B cell (primary cell): ENCODE results near the gene SPTBN1. TPM values are rescaled to one million over a fixed set of nuclear protein-coding genes. Genes with fewer than 3 reads are reported as not detected.

ENCODE experiments used
- ATAC-seq: fragments of 200-7000 bp; cut with Tn5 transposase; one replicate; pipeline ENCODE4 v1.10.0; 2021; ENCODE audit warnings: low read depth, mild to moderate bottlenecking, moderate number of reproducible peaks, moderate library complexity
- CTCF ChIA-PET: fragments of 350-600 bp; sonication (Branson Sonifier 250); formaldehyde crosslinking; loops from one replicate; lab custom pipeline; 2021; ENCODE audit warnings: antibody characterized with exemption, inconsistent platforms; lab: Charles Lee
- POLR2A ChIA-PET: fragments of 350-600 bp; sonication (Branson Sonifier 250); formaldehyde crosslinking; loops from one replicate; lab custom pipeline; 2021; ENCODE audit warnings: antibody characterized with exemption; lab: Charles Lee
- DNase-seq: peaks from one replicate; pipeline ENCODE4 v3.0.0; 2013
- H2AFZ ChIP-seq: 2 replicates; pipeline ENCODE4 v1.6.1; 2012; ENCODE audit warnings: mild to moderate bottlenecking, low read depth, low read length; ENCODE audit not compliant: insufficient read depth, poor library complexity, severe bottlenecking
- H3K27ac ChIP-seq, 2 donors: 1 replicate in 1 of 2; 2 replicates in 1 of 2; pipeline ENCODE4 v1.5.1; 2012 to 2013; ENCODE audit warnings: low read length in 2 of 2, mild to moderate bottlenecking in 2 of 2, moderate library complexity in 1 of 2
- H3K27me3 ChIP-seq, 4 experiments: fragments of 200-600 bp in 1 of 4; sonication (generic) in 1 of 4; replicated peaks in 1 of 4; 1 replicate in 2 of 4; 2 replicates in 2 of 4; pipeline versions ENCODE4 v1.6.1 to v1.7.0; 2013 to 2016; ENCODE audit warnings: low read length in 3 of 4, mild to moderate bottlenecking in 2 of 4, mixed read lengths in 1 of 4, moderate library complexity in 1 of 4; ENCODE audit not compliant: insufficient read depth in 4 of 4, control insufficient read depth in 3 of 4; ENCODE audit errors: control extremely low read depth in 1 of 4
- H3K36me3 ChIP-seq, 2 experiments: replicated peaks in 1 of 2; 1 replicate in 1 of 2; 2 replicates in 1 of 2; pipeline versions ENCODE4 v1.6.1 to v1.7.1; 2013; ENCODE audit warnings: low read length in 1 of 2; ENCODE audit not compliant: insufficient read depth in 2 of 2, control insufficient read depth in 1 of 2; ENCODE audit errors: control extremely low read depth in 1 of 2, extremely low read depth in 1 of 2
- H3K4me1 ChIP-seq, 2 donors: fragments of 200-600 bp in 1 of 2; sonication (generic) in 1 of 2; 1 replicate in 1 of 2; 2 replicates in 1 of 2; pipeline versions ENCODE4 v1.5.1 to v1.6.1; 2013 to 2017; ENCODE audit warnings: low read length in 2 of 2; ENCODE audit not compliant: control insufficient read depth in 2 of 2, insufficient read depth in 2 of 2
- H3K4me2 ChIP-seq: replicated peaks from 2 replicates; pipeline ENCODE3; 2012; ENCODE audit warnings: mild to moderate bottlenecking, low read depth, low read length; ENCODE audit not compliant: poor library complexity, severe bottlenecking
- H3K4me3 ChIP-seq, 5 experiments: fragments of 200-600 bp in 1 of 5; sonication (generic) in 1 of 5; 1 replicate in 3 of 5; 2 replicates in 2 of 5; pipeline versions ENCODE4 v1.5.1 to v1.7.0; 2011 to 2016; ENCODE audit warnings: low read length in 4 of 5, mild to moderate bottlenecking in 4 of 5, low read depth in 2 of 5, control low read depth in 1 of 5, moderate library complexity in 1 of 5; ENCODE audit not compliant: insufficient read depth in 1 of 5; ENCODE audit errors: control extremely low read depth in 1 of 5, extremely low read depth in 1 of 5
- H3K79me2 ChIP-seq: fragments of 200-600 bp; sonication (generic); one replicate; pipeline ENCODE4 v1.6.0; 2016; ENCODE audit warnings: low read length; ENCODE audit not compliant: control insufficient read depth, insufficient read depth
- H3K9ac ChIP-seq: fragments of 200-600 bp; sonication (generic); 2 replicates; pipeline ENCODE4 v1.6.1; 2017; ENCODE audit warnings: mild to moderate bottlenecking, low read length, moderate library complexity
- H3K9me3 ChIP-seq, 3 donors: one replicate each; pipeline versions ENCODE4 v1.6.1 to v1.7.1; 2013; ENCODE audit warnings: low read length in 2 of 3; ENCODE audit not compliant: control insufficient read depth in 2 of 3, insufficient read depth in 1 of 3; ENCODE audit errors: control extremely low read depth in 1 of 3
- H4K20me1 ChIP-seq: 2 replicates; pipeline ENCODE4 v1.6.0; 2012; ENCODE audit warnings: mild to moderate bottlenecking, low read length; ENCODE audit not compliant: insufficient read depth, control insufficient read depth, poor library complexity, severe bottlenecking
- H3K27ac Mint-ChIP-seq: one replicate; pipeline ENCODE4 v1.8.0; 2021; ENCODE audit warnings: mixed read lengths
- H3K27me3 Mint-ChIP-seq: one replicate; pipeline ENCODE4 v1.8.0; 2021; ENCODE audit warnings: mixed read lengths
- H3K4me1 Mint-ChIP-seq: one replicate; pipeline ENCODE4 v1.8.0; 2021; ENCODE audit warnings: mixed read lengths
- H3K4me3 Mint-ChIP-seq: one replicate; pipeline ENCODE4 v1.8.0; 2021; ENCODE audit warnings: mixed read lengths
- H3K9me3 Mint-ChIP-seq: one replicate; pipeline ENCODE4 v1.8.0; 2022; ENCODE audit warnings: mixed read lengths; ENCODE audit not compliant: insufficient read depth
- CTCF ChIP-seq: fragments of 200-600 bp; IDR thresholded peaks from one replicate; pipeline ENCODE4 v1.8.0; 2022; ENCODE audit warnings: antibody characterized with exemption, mild to moderate bottlenecking
- EZH2 ChIP-seq: IDR thresholded peaks from 2 replicates; pipeline ENCODE4 v1.6.1; 2012; ENCODE audit warnings: borderline replicate concordance, low read depth, mild to moderate bottlenecking, moderate library complexity, low read length; ENCODE audit not compliant: insufficient read depth, poor library complexity, severe bottlenecking
- WGBS: methylation state at CpG from one replicate; pipeline ENCODE4 v1.1.5; 2013; ENCODE audit warnings: missing lambda C conversion rate; ENCODE audit not compliant: insufficient coverage; 5-methylcytosine and 5-hydroxymethylcytosine counted together
- intact Hi-C: fragments of 100-400 bp; cut with micrococcal nuclease; formaldehyde crosslinking; loops from one replicate; pipeline ENCODE4 v1.10.0; 2022
- polyA plus RNA-seq: library from polyadenylated mRNA; depleted of rRNA; stranded (reverse); fragments of >200 nt; gene quantifications from 2 replicates; pipeline ENCODE4 v1.2.3, GENCODE V29; 2012
- total RNA-seq, 2 donors: library from RNA; stranded (reverse); fragments of 120-200 nt in 1 of 2; gene quantifications; 1 replicate in 1 of 2; 2 replicates in 1 of 2; pipeline versions ENCODE4 v1.2.3 to v1.2.4, GENCODE V29; 2013 to 2022

Gene SPTBN1
- total and polyA plus RNA-seq, 2 donors (not counting 1 experiment from before 2014, with no cell fraction given): 43.7 to 144 TPM

- no peak overlapping the region for H3K27ac Mint-ChIP-seq
- CTCF ChIA-PET: interaction anchor here (0.6 to 11.4 kb wide), 60 partner anchors 10 to 843 kb away, joined by 3 to 294 read pairs (median 4); partner anchors contain the start of genes ACYP2 and EML6
- Histone ChIP-seq H3K27me3 (peaks cover 0 to 16% (median 12%) of the 10 kb centered on the region in 4 experiments), H3K4me1 (peaks cover 14 to 15% of the 10 kb centered on the region in 2 donors), H2AFZ (no peak overlapping the region), H3K9me3 (peaks cover 0 to 8% (median 0%) of the 10 kb centered on the region in 3 donors), H3K27ac (no peak overlapping the region), H3K9ac (no peak overlapping the region), H4K20me1 (no peaks in the 10 kb centered on the region), H3K4me2 (no peak overlapping the region), H3K36me3 (no peaks in the 10 kb centered on the region), H3K4me3 (no peak overlapping the region), H3K79me2 (no peaks in the 10 kb centered on the region)
- POLR2A ChIA-PET: interaction anchor here (0.7 kb wide), 1 partner anchor 590 kb away, joined by 4 read pairs; no protein-coding TSS in a partner anchor
- intact Hi-C loops: loop anchor here (1.0 to 10.0 kb wide), 6 partner anchors 40 to 770 kb away; partner anchors contain the start of gene ACYP2
- DNase-seq (peak; percentile 74), ATAC-seq (peak; percentile 55)
- H3K27me3 Mint-ChIP-seq: peaks cover 11% of the 10 kb centered on the region
- no peaks in the 10 kb centered on the region for H3K9me3 Mint-ChIP-seq
- H3K4me1 Mint-ChIP-seq: peaks cover 11% of the 10 kb centered on the region
- no CpG with 5 or more reads among the region's 3 CpGs for WGBS
- no peak overlapping the region for H3K4me3 Mint-ChIP-seq
- TF ChIP-seq EZH2 (no peak), CTCF (peak; percentile 80)
Observed at GRCh38 chr2:54704688-54705605, 248.8 kb downstream of the SPTBN1 start.

GRCh38 chr2:54706622-54707021, 250.5 kb downstream of the SPTBN1 start:
- no peak for DNase-seq
- no peak overlapping the region for H3K9ac ChIP-seq
- H2AFZ ChIP-seq: no peak overlapping the region
- H3K4me3 ChIP-seq: no peak overlapping the region
- H3K27me3 Mint-ChIP-seq: peaks cover 12% of the 10 kb centered on the region
- CTCF ChIA-PET: interaction anchor here (0.6 to 11.4 kb wide), 13 partner anchors 9 to 598 kb away, joined by 3 to 294 read pairs (median 8); no protein-coding TSS in a partner anchor
- H3K27ac ChIP-seq: no peak overlapping the region
- H3K27me3 ChIP-seq: peaks cover 0 to 22% (median 12%) of the 10 kb centered on the region in 4 experiments
- peaks cover 13% of the 10 kb centered on the region for H3K4me1 Mint-ChIP-seq
- no peak for ATAC-seq
- H3K27ac Mint-ChIP-seq: no peak overlapping the region
- H3K36me3 ChIP-seq: no peaks in the 10 kb centered on the region
- intact Hi-C loops: loop anchor here (10.0 kb wide), 1 partner anchor 772 kb away; no protein-coding TSS in a partner anchor
- no peak for TF ChIP-seq CTCF
- no peak for TF ChIP-seq EZH2
- H3K79me2 ChIP-seq: no peaks in the 10 kb centered on the region
- no peak overlapping the region for H3K4me3 Mint-ChIP-seq
- WGBS: 100% methylated on average over 1 of the region's 1 CpG
- H4K20me1 ChIP-seq: no peaks in the 10 kb centered on the region
- POLR2A ChIA-PET: no interaction called here
- no peak overlapping the region for H3K4me2 ChIP-seq
- H3K9me3 ChIP-seq: peaks cover 0 to 13% (median 0%) of the 10 kb centered on the region in 3 donors
- H3K9me3 Mint-ChIP-seq: no peaks in the 10 kb centered on the region
- peaks cover 14 to 15% of the 10 kb centered on the region in 2 donors for H3K4me1 ChIP-seq
